GM12878 (cell line): ENCODE results near the gene SLC5A6. TPM values are rescaled to one million over a fixed set of nuclear protein-coding genes. Genes with fewer than 3 reads are reported as not detected.

Source experiments
- CBX3 ChIP-seq: fragments of 200-600 bp; sonication (generic); IDR thresholded peaks from 2 replicates; pipeline ENCODE4 v1.6.1; 2016; ENCODE audit warnings: low read depth, borderline replicate concordance
- CHD1 ChIP-seq: IDR thresholded peaks from 2 replicates; pipeline ENCODE4 v1.6.1; 2012; ENCODE audit warnings: low read depth, low read length, improper control_type of control experiment
- FOXM1 ChIP-seq: IDR thresholded peaks from 2 replicates; pipeline ENCODE4 v1.6.1; 2012; ENCODE audit warnings: low read depth, mild to moderate bottlenecking, inconsistent platforms, low read length, moderate library complexity
- GABPA ChIP-seq: IDR thresholded peaks from 2 replicates; pipeline ENCODE4 v1.6.1; 2014; ENCODE audit warnings: antibody characterized with exemption, low read depth, mild to moderate bottlenecking, inconsistent platforms
- IKZF1 ChIP-seq: fragments of 450-650 bp; conservative IDR thresholded peaks from 2 replicates; pipeline ENCODE4 v1.6.1; 2017; ENCODE audit warnings: antibody characterized with exemption, mild to moderate bottlenecking
- LARP7 ChIP-seq: fragments of 450-650 bp; IDR thresholded peaks from 2 replicates; pipeline ENCODE4 v1.6.1; 2017; ENCODE audit warnings: mild to moderate bottlenecking
- MXI1 ChIP-seq: fragments of 150-350 bp; IDR thresholded peaks from 2 replicates; pipeline ENCODE4 v1.6.1; 2011; ENCODE audit warnings: low read depth, mild to moderate bottlenecking, inconsistent platforms, low read length, improper control_type of control experiment
- NFYB ChIP-seq: IDR thresholded peaks from 2 replicates; pipeline ENCODE4 v1.6.1; 2011; ENCODE audit warnings: low read depth, mild to moderate bottlenecking, low read length, improper control_type of control experiment, moderate library complexity; ENCODE audit not compliant: insufficient read depth
- NR2C1 ChIP-seq: fragments of 450-650 bp; IDR thresholded peaks from 2 replicates; pipeline ENCODE4 v1.6.1; 2017; ENCODE audit warnings: antibody characterized with exemption, mild to moderate bottlenecking, moderate library complexity
- PML ChIP-seq: IDR thresholded peaks from 2 replicates; pipeline ENCODE4 v1.6.1; 2012; ENCODE audit warnings: low read length, inconsistent platforms
- POU2F2 ChIP-seq: IDR thresholded peaks from 3 replicates; pipeline ENCODE4 v1.6.1; 2011; ENCODE audit warnings: low read depth, mild to moderate bottlenecking, low read length, borderline replicate concordance
- SIX5 ChIP-seq: IDR thresholded peaks from 2 replicates; pipeline ENCODE4 v1.6.1; 2011; ENCODE audit warnings: mild to moderate bottlenecking, low read depth, low read length, moderate library complexity; ENCODE audit not compliant: severe bottlenecking
- SREBF2 ChIP-seq: IDR thresholded peaks from 2 replicates; pipeline ENCODE4 v1.6.1; 2012; ENCODE audit warnings: mild to moderate bottlenecking, low read length
- TAF1 ChIP-seq: IDR thresholded peaks from 2 replicates; pipeline ENCODE4 v1.6.1; 2011; ENCODE audit warnings: mild to moderate bottlenecking, low read depth, low read length, borderline replicate concordance
- TCF12 ChIP-seq: IDR thresholded peaks from 2 replicates; pipeline ENCODE4 v1.6.1; 2011; ENCODE audit warnings: low read depth, mild to moderate bottlenecking, low read length
- WRNIP1 ChIP-seq: IDR thresholded peaks from 2 replicates; pipeline ENCODE4 v1.6.1; 2011; ENCODE audit warnings: low read depth, low read length, improper control_type of control experiment, borderline replicate concordance
- ZNF207 ChIP-seq: fragments of 450-650 bp; IDR thresholded peaks from 2 replicates; pipeline ENCODE4 v1.6.1; 2014; ENCODE audit warnings: antibody characterized with exemption, mild to moderate bottlenecking, borderline replicate concordance
- polyA plus RNA-seq, 11 experiments: library from polyadenylated mRNA; depleted of rRNA in 4 of 11; unstranded in 6 of 11; stranded (reverse) in 5 of 11; fragments of >200 nt; fragmentation: Nextera tagmentation in 4 of 11; fragmentation: Illumina TruSeq in 1 of 11; extraction: Ambion mirVana in 4 of 11; extraction: Trizol in 1 of 11; gene quantifications; 1 replicate in 1 of 11; 2 replicates in 10 of 11; pipeline versions ENCODE4 v1.2.1 to v1.2.3, GENCODE V29; 2011 to 2016; ENCODE audit warnings: inconsistent platforms in 2 of 11, missing spikeins in 2 of 11, low read depth in 1 of 11
- total RNA-seq, 4 experiments: library from RNA; depleted of rRNA in 3 of 4; stranded (reverse); fragments of >200 nt in 3 of 4; fragmentation: Illumina TruSeq in 1 of 4; extraction: Trizol in 1 of 4; gene quantifications; 2 replicates each; pipeline versions ENCODE4 v1.2.1 to v1.2.3, GENCODE V29; 2013 to 2021
- TF ChIP-seq, protein P1 (sequence below): fragments of 450-650 bp; IDR thresholded peaks from 2 replicates; pipeline ENCODE4 v1.6.1; 2017; ENCODE audit warnings: mild to moderate bottlenecking, low read depth, inconsistent platforms; ENCODE audit not compliant: poor library complexity, severe bottlenecking
- TF ChIP-seq, protein P2 (sequence below): IDR thresholded peaks from 2 replicates; pipeline ENCODE4 v1.6.1; 2012; ENCODE audit warnings: improper control_type of control experiment, low read depth, low read length; ENCODE audit not compliant: insufficient replicate concordance
- TF ChIP-seq, protein P3 (sequence below): IDR thresholded peaks from 2 replicates; pipeline ENCODE4 v1.6.1; 2011; ENCODE audit warnings: low read depth, low read length, improper control_type of control experiment, borderline replicate concordance
- TF ChIP-seq, protein P4 (sequence below): IDR thresholded peaks from 2 replicates; pipeline ENCODE4 v1.6.1; 2011; ENCODE audit warnings: mild to moderate bottlenecking, low read depth, low read length, moderate library complexity; ENCODE audit not compliant: insufficient replicate concordance

SLC5A6 gene
- total and polyA plus RNA-seq, 10 of the 15 experiments (the other 5 are each of a cell fraction or from before 2014, with no cell fraction given), result 13.1 to 101 (median 55.3) TPM

DNA sequence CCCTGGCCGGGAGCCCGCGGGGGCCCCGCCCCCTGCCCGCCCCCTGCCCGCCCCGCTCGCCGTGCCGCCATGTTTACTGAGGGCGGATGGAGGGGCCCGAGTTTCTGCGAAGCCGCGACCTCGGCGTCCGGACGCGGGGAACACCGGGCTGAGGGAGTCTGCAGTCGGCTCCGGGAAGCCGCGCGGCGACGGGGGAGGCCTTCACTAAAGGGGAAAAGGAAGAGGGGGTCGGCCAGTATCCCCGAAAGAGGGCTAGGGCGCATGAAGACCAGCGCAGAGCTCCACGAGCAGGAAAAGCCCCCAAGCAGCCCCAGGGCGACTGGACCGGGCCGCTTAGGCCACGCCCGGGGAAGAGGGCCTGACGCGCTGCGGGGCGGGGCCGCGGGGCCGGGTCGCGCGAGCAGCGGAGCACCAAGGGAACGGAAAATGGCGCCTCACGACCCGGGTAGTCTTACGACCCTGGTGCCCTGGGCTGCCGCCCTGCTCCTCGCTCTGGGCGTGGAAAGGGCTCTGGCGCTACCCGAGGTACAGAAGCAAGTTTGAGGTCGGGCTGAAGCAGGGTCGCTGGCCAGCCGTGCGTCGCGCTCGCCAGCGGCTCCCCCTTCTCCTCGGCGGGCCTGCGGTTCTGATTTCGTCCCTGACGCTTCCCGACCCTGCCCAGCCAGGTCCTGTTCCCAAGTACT is at the start of gene SLC5A6, which contains the start of gene ATRAID (continued):
- TF ChIP-seq ZNF207 (peak; percentile 66; the same call in 1 of the 2 replicates), TCF12 (peak; percentile 34; the same call in 1 of the 2 replicates), IKZF1 (peak; percentile 71), LARP7 (peak; percentile 87; the same call in 1 of the 2 replicates), CHD1 (no peak), GABPA (peak; percentile 75; the same call in 1 of the 2 replicates), WRNIP1 (no peak), TAF1 (peak; percentile 91; the same call in 1 of the 2 replicates), CBX3 (no peak), SIX5 (no peak), PML (peak; percentile 97), FOXM1 (no peak), SREBF2 (no peak), NFYB (no peak), MXI1 (peak; percentile 2; the same call in 1 of the 2 replicates), POU2F2 (peak; percentile 37; the same call in 2 of the 3 replicates), NR2C1 (peak; percentile 84)
- TF ChIP-seq, protein P1, sequence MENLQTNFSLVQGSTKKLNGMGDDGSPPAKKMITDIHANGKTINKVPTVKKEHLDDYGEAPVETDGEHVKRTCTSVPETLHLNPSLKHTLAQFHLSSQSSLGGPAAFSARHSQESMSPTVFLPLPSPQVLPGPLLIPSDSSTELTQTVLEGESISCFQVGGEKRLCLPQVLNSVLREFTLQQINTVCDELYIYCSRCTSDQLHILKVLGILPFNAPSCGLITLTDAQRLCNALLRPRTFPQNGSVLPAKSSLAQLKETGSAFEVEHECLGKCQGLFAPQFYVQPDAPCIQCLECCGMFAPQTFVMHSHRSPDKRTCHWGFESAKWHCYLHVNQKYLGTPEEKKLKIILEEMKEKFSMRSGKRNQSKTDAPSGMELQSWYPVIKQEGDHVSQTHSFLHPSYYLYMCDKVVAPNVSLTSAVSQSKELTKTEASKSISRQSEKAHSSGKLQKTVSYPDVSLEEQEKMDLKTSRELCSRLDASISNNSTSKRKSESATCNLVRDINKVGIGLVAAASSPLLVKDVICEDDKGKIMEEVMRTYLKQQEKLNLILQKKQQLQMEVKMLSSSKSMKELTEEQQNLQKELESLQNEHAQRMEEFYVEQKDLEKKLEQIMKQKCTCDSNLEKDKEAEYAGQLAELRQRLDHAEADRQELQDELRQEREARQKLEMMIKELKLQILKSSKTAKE, result no peak
- TF ChIP-seq, protein P2, sequence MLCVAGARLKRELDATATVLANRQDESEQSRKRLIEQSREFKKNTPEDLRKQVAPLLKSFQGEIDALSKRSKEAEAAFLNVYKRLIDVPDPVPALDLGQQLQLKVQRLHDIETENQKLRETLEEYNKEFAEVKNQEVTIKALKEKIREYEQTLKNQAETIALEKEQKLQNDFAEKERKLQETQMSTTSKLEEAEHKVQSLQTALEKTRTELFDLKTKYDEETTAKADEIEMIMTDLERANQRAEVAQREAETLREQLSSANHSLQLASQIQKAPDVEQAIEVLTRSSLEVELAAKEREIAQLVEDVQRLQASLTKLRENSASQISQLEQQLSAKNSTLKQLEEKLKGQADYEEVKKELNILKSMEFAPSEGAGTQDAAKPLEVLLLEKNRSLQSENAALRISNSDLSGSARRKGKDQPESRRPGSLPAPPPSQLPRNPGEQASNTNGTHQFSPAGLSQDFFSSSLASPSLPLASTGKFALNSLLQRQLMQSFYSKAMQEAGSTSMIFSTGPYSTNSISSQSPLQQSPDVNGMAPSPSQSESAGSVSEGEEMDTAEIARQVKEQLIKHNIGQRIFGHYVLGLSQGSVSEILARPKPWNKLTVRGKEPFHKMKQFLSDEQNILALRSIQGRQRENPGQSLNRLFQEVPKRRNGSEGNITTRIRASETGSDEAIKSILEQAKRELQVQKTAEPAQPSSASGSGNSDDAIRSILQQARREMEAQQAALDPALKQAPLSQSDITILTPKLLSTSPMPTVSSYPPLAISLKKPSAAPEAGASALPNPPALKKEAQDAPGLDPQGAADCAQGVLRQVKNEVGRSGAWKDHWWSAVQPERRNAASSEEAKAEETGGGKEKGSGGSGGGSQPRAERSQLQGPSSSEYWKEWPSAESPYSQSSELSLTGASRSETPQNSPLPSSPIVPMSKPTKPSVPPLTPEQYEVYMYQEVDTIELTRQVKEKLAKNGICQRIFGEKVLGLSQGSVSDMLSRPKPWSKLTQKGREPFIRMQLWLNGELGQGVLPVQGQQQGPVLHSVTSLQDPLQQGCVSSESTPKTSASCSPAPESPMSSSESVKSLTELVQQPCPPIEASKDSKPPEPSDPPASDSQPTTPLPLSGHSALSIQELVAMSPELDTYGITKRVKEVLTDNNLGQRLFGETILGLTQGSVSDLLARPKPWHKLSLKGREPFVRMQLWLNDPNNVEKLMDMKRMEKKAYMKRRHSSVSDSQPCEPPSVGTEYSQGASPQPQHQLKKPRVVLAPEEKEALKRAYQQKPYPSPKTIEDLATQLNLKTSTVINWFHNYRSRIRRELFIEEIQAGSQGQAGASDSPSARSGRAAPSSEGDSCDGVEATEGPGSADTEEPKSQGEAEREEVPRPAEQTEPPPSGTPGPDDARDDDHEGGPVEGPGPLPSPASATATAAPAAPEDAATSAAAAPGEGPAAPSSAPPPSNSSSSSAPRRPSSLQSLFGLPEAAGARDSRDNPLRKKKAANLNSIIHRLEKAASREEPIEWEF, result no peak
- TF ChIP-seq, protein P3, sequence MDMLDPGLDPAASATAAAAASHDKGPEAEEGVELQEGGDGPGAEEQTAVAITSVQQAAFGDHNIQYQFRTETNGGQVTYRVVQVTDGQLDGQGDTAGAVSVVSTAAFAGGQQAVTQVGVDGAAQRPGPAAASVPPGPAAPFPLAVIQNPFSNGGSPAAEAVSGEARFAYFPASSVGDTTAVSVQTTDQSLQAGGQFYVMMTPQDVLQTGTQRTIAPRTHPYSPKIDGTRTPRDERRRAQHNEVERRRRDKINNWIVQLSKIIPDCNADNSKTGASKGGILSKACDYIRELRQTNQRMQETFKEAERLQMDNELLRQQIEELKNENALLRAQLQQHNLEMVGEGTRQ, result no peak
- TF ChIP-seq, protein P4, sequence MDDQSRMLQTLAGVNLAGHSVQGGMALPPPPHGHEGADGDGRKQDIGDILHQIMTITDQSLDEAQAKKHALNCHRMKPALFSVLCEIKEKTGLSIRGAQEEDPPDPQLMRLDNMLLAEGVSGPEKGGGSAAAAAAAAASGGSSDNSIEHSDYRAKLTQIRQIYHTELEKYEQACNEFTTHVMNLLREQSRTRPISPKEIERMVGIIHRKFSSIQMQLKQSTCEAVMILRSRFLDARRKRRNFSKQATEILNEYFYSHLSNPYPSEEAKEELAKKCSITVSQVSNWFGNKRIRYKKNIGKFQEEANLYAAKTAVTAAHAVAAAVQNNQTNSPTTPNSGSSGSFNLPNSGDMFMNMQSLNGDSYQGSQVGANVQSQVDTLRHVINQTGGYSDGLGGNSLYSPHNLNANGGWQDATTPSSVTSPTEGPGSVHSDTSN, result no peak
